GM08714 (cell line): ENCODE measurements around the gene ERC2.

Experiments used
- H3K4me3 ChIP-seq: fragments of 200-500 bp; sonication (Bioruptor generic); 2 replicates; pipeline ENCODE4 v1.5.1; 2014; ENCODE audit warnings: mild to moderate bottlenecking, low read length, inconsistent platforms
- ZNF274 ChIP-seq: IDR thresholded peaks from 2 replicates; pipeline ENCODE4 v1.6.1; 2012; ENCODE audit warnings: mild to moderate bottlenecking, low read depth, low read length

The ERC2 gene

DNA sequence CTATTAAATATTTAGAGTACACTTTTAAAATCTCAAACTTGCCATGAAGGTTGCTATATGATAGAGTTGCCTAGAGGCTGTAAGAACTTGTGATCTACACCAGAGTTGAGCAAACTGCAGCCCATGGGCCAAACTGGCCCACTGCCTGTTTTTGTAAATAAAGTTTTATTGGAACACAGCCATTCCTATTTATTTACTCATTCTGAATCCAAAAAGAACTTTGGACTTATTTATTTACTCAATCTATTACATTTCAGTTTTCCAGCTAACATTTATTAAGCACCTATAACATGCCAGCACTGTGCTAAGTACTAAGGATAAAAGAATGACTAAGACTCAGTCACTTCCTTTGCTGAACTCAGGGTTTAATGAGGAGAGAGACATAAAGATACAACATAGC lies 403.6 kb downstream of the ERC2 start:
- no peak for TF ChIP-seq ZNF274
- no peak overlapping the region for H3K4me3 ChIP-seq

DNA sequence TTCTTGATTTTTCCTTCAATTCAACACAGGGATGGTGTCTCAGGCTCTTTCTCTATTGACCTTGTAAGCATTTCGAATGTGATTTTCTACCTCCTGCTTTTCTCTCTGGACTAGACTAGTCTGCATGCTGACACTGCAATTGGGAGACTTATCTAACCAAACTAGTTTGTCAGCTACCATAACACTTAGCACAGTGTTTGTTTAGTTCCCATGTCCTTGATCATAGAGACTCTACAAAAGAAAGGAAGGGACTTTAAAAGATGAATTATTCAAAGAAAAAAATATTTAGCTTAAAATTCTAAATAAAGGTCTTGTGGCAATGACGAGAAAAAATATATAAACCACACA lies 407.0 kb downstream of the ERC2 start:
- TF ChIP-seq ZNF274 = no peak
- no peak overlapping the region for H3K4me3 ChIP-seq

DNA sequence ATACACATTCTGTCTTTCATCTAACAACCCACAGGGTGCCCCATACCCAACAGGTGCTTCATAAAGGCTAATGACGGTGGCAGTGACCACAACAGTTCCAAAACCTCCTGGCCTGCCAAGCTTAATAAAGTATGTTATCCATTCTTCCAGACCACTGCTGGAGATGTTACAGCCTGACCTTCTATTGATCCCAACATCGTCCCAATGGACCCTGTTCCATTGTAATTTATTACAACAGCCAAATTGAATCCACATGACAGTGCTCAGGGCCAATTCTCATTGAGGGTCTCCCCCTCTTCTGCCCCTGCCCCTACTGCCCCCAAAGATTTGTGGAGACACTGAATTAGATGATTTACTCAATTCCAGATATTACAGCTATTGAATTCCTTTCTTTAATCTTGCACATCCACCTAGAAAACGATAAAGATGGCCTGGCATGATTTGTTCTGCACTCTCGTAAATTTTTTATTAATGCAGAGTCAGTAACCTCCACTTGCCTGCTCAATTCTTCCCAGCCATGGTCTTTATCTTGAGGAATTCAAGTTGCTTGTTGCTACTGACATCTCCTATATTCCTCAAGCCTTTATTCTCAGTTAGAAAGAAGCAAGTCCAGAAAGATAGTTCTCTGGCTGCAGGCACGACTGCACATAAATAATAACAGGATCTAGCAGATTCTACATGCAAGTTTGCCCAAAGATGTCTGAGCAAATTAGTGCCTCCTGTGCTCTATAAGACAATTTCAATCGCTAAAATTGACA lies 407.6 kb downstream of the ERC2 start:
- H3K4me3 ChIP-seq = no peak overlapping the region
- TF ChIP-seq ZNF274 = no peak

DNA sequence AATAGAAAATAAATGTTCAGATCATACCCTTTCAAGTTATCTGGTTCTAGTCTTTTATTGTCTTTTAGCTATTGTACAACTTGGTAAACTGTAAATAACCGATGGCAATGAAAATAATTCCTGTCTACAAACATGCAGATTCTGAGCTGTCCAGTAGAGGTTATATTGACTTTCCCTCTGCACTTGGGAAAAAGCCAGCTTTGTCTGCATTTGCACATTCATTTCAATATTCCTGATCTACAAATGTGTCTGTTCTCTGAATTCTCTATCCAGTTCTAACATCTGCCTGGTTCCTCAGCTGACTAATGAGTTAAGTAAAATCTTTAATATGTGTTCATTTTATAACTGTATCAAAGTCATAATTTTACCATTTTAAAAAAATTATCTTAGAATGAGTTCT lies 408.5 kb downstream of the ERC2 start:
- no peak overlapping the region for H3K4me3 ChIP-seq
- TF ChIP-seq ZNF274 = no peak

DNA sequence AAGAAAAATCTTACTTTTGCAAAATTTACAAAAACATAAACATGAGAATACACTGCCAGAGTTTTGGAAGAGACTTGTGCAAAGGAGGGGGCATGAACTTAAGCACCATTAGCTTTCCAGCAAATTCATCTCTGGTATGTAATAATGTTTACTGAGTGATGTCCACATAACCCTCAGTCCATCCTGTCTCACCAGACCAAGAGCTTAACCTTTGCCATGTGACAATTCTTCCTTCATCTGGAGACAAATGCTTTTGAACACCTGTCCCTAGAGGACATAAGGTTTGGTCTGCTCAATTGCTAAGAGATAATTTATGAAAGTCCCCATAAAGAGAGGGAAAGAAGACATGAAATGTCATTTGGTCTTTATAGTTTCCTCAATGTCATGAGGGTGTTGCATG lies 412.3 kb downstream of the ERC2 start:
- TF ChIP-seq ZNF274 = no peak
- no peak overlapping the region for H3K4me3 ChIP-seq

DNA sequence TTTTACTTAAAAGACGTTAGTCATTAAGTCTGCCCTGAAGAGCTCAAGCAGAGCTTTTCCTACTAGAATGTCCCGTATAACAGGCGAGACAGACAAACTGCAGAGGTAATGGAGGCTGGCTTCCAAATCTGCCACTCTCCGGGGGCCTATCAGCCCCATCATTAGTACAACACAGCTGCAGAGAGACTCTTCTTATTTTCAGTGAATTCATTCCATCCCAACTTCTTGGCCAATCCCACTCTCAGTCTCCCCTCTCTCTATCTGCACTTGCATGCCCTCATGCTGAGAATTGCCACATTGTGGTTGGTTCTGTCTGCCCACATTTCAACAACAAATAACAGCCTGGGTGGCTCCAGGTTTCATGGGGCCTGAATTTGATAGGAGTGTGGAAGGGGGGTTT lies 412.7 kb downstream of the ERC2 start:
- TF ChIP-seq ZNF274 = no peak
- no peak overlapping the region for H3K4me3 ChIP-seq

DNA sequence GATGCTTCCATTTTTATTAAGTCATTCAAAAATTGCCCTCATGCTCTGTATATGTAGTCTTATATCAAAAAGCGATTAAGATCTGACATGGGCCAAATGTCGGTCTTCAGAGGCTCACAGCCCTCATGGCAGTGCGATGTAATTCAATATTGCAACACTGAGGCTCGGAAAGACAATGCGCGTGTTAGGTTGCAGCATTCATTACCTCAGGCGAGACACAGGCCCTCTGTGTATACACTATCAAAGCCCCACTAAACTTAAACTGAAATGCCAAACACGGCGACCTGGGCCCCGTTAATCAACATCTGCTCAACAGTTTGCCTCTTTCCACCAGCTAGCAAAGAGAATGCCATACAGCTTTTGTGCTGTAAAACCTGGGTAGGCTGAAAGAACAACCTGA lies 413.4 kb downstream of the ERC2 start:
- no peak overlapping the region for H3K4me3 ChIP-seq
- TF ChIP-seq ZNF274 = no peak

DNA sequence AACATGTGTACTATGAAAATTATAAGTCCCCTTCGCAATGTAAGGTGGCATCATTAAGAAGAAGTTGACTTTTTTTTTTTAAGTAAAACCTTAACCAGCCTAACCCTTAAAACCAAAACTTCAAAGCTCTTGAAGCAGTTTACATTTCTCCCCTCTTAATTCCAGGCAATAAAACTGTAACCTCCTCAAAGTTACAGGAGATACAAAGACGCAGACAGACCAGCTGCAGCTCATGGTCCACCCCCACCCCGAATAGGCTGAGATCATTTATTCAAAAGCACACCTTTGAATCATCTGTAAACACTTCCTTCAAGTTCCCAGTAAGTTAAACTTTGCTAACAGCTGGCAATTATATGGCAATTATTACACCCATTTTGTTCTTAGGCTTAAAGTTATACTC lies 414.5 kb downstream of the ERC2 start:
- no peak overlapping the region for H3K4me3 ChIP-seq
- no peak for TF ChIP-seq ZNF274

DNA sequence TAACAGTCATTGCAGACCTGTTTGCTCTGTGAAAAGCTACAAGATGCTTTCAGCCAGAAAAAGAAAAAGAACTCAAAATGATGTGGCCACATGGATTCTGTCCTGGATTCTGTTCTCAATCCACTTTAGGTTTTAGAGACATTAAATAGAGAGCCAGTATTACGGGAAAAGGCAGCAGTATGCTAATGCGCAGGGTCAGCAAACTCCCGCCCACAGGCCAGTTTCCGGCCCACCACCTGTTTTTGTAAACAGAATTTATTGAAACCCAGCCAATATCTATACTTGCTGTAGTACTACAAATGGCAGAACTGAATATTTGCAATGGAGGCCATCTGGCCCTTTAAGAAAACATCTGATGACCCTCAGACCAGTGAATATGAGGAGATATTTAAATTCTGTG lies 416.1 kb downstream of the ERC2 start:
- H3K4me3 ChIP-seq = no peak overlapping the region
- TF ChIP-seq ZNF274 = no peak

DNA sequence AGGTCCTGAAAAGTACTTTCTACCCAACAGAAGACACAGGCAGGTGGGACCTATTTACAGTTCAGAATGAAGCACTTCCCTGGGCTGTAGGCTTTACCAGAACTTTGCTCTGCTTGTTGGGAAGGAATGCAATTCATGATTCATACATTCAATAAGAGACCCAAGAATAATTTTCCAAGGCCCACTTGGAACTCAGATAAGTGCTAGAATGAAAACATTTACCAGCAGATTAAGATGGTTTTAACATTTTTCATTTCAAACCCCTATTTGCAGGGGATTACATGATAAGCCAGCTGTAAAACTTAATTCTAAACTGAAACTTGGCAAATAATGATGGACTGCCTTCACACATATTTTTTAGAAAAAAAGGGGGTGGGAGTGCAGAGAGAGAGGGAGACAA lies 417.2 kb downstream of the ERC2 start:
- TF ChIP-seq ZNF274 = no peak
- H3K4me3 ChIP-seq = no peak overlapping the region

DNA sequence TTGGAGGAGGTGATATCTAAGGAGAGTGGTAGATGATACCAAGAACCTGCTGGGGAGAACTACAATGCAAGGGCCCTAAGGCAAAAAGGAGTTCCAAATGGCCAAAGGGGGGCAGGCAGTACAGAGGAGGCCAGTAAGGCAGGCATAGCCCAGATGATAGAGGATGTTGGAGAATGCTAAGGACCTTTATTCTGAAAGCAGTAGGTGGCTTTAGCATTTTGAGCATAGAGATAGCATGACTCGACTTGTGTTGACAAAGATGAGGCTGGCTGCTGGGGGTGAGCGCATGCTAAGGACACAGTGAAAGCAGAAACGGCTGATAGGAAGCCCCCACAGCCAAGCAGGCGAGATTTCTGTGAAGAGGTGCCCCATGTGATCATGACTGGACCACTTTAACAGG lies 419.3 kb downstream of the ERC2 start:
- H3K4me3 ChIP-seq = no peak overlapping the region
- no peak for TF ChIP-seq ZNF274

DNA sequence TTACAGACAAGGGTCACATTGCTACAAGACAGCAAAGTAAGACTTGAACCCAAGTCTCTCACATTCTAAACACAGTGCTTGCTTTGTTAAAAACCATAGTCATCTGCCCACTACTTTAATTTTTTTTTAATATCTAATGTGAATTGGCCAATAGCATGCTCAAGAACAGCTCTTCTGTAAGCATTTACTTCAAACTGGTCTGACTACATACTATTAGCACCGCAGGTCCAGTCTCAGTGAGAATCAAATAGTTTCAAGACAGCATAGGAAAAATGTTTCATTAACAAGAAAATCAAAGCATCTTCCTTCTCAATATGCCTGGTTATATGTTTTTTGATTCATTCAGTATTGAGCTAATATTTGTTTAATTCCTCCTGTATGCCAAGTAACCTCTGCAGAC lies 419.9 kb downstream of the ERC2 start:
- no peak overlapping the region for H3K4me3 ChIP-seq
- no peak for TF ChIP-seq ZNF274

DNA sequence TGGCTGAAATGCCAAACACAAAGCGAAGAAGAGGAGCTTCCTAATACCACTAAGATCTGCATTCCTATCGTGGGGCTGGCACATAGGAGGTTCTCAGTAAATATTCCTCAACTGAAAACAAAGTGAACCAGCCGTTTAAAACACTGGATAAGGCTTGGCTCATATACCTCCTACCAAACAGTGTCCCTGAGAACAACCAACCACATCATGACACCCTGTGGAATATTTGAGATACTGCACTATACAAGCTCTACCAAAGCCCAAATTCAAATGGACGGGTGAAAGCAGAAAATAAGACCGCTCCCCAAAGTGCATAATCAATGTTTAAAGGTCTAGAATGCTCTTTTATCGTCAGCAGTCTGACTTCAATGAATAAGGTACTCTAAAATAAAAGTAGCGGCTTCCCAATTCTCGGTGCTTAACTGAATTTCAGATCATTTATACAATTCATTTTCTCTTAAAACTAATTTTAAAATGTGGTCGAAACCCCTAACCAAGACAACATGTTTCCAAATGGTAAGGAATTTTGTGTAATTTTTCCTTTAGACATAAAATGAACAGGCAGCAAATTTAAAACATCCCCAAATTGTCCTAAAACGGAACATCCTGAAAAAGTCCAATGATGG lies 425.8 kb downstream of the ERC2 start:
- no peak overlapping the region for H3K4me3 ChIP-seq

DNA sequence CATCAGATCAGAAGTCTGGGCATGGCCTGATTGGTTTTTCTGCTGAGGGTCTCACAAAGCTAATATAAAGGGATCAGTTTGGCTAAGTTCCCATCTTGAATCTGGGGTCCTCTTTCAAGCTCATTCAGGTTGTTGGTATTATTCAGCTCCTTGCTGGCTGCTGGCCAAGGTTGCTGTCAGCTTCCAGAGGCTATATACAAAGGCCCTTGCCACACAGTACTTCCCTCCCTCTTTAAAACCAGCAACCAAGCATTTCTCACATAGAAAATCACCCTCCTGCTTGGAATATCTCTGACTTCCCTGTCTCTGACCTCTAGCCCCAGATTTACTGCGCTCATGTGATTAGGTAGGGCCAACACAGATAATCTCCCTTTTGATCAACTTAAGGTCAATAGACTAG lies 442.9 kb downstream of the ERC2 start:
- no peak overlapping the region for H3K4me3 ChIP-seq
- TF ChIP-seq ZNF274 = no peak

More for the DNA sequence above, 425.8 kb downstream of the ERC2 start:
- TF ChIP-seq ZNF274 = no peak

DNA sequence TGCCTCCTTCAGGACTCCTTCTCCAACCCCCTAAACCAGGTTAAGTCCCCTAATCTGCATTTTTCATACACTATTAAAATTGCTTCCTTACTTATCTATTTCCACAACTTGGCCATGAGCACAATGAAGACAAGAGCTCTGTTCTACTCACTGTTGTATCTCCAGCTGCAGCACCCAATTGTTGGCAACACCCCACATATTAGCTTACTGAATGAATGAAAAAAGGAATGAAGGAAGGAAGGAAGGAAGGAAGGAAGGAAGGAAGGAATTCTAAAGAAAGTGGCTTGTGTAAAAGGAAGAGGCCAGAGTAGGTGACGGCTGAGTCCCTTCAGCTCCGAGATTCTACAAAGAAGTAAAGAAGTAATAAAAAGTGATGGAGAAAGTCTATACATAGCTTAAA lies 444.7 kb downstream of the ERC2 start:
- TF ChIP-seq ZNF274 = no peak
- no peak overlapping the region for H3K4me3 ChIP-seq

DNA sequence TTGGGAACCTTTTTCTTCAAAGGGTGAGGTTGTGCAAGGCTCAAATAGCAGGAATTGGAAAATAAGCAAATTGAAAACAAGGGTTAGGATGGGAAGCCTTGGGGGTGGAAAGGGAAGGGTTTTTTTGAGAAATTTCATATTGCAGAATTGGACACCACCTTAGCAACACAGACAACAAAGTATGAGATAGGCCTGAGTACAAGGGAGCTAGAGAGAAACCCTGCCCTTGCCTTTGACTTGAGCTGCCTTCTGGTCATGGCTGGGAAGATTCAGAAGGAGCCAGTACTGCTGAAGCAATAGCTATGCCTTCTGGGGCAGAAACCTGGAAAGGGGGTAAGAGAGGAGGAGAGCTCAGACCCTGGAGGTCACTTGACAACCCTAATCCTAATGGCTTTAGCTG lies 445.6 kb downstream of the ERC2 start:
- TF ChIP-seq ZNF274 = no peak
- no peak overlapping the region for H3K4me3 ChIP-seq
